Testis (tissue), 3 donors: ENCODE data around the gene TEAD1. TPM values are rescaled to one million over a fixed set of nuclear protein-coding genes. Genes with fewer than 3 reads are reported as not detected.

Experiments used
- DNase-seq: peaks from one replicate; pipeline ENCODE4 v3.0.0-alpha.2; 2019
- H3K27ac ChIP-seq, 2 donors: fragments of 200-600 bp; sonication (generic); one replicate each; pipeline ENCODE4 v1.5.1; 2019
- H3K27me3 ChIP-seq: fragments of 200-600 bp; sonication (generic); one replicate; pipeline ENCODE4 v1.5.1; 2019
- H3K36me3 ChIP-seq: fragments of 200-600 bp; sonication (generic); one replicate; pipeline ENCODE4 v1.5.1; 2017; ENCODE audit warnings: low read depth; ENCODE audit errors: missing control alignments
- H3K4me1 ChIP-seq: fragments of 200-600 bp; sonication (generic); one replicate; pipeline ENCODE4 v1.5.1; 2019
- H3K4me3 ChIP-seq, 2 donors: fragments of 200-600 bp; sonication (generic); one replicate each; pipeline ENCODE4 v1.5.1; 2017 to 2019
- H3K9me3 ChIP-seq: fragments of 200-600 bp; sonication (generic); one replicate; pipeline ENCODE4 v1.5.1; 2017
- CTCF ChIP-seq, 3 experiments: fragments of 450-650 bp in 2 of 3; fragments of 200-600 bp in 1 of 3; sonication (generic) in 1 of 3; IDR thresholded peaks; one replicate each; pipeline ENCODE4 v1.5.1; 2016 to 2019; ENCODE audit warnings: antibody characterized with exemption in 3 of 3, mild to moderate bottlenecking in 2 of 3, moderate library complexity in 1 of 3
- POLR2A ChIP-seq: fragments of 450-650 bp; IDR thresholded peaks from one replicate; pipeline ENCODE4 v1.6.1; 2017; ENCODE audit warnings: antibody characterized with exemption, mild to moderate bottlenecking, moderate library complexity
- WGBS, 2 donors: methylation state at CpG; one replicate each; pipeline ENCODE4 v1.1.5; 2018; 5-methylcytosine and 5-hydroxymethylcytosine counted together
- intact Hi-C: fragments of 100-400 bp; cut with DNase I; formaldehyde crosslinking; loops from one replicate; pipeline ENCODE4 v1.15.1; 2023; ENCODE audit warnings: low total_unique reads
- polyA plus RNA-seq: library from polyadenylated mRNA; stranded (reverse); fragments of 350-450 nt; fragmentation: Illumina TruSeq; extraction: RNeasy Lipid Tissue Mini Kit (QIAGEN cat#74804); gene quantifications from one replicate; pipeline ENCODE4 v1.2.3, GENCODE V29; 2014; ENCODE audit warnings: low read depth, low replicate concordance; ENCODE audit not compliant: insufficient read depth
- total RNA-seq, 2 donors: library from RNA; depleted of rRNA; stranded (reverse); fragments of >200 nt; gene quantifications; one replicate each; pipeline ENCODE4 v1.2.3, GENCODE V29; 2016

Gene TEAD1
- total and polyA plus RNA-seq, 3 donors from 2014 or later = 24.6 to 78.1 (median 63.5) TPM

GRCh38 chr11:12854829-12855228 lies 180.6 kb downstream of the TEAD1 start:
- DNase-seq = no peak
- Histone ChIP-seq H3K27ac (peak overlapping the region; percentile 86 to 94), H3K4me3 (no peak overlapping the region), H3K9me3 (no peaks in the 10 kb centered on the region), H3K4me1 (peaks cover 26% of the 10 kb centered on the region), H3K36me3 (no peaks in the 10 kb centered on the region), H3K27me3 (no peaks in the 10 kb centered on the region)
- WGBS, 2 donors = 90 to 91% methylated on average over 3 of the region's 3 CpGs
- no peak for TF ChIP-seq POLR2A
- TF ChIP-seq CTCF (IDR thresholded peaks at IDR 0.05) = no peak
- intact Hi-C loops = no loop called here

GRCh38 chr11:12856338-12856737 lies 182.1 kb downstream of the TEAD1 start:
- no peak overlapping the region for H3K4me3 ChIP-seq
- intact Hi-C loops = no loop called here
- no peak for DNase-seq
- peak overlapping the region in 1 of 2 donors; percentile 5 for H3K27ac ChIP-seq
- H3K9me3 ChIP-seq = no peaks in the 10 kb centered on the region
- no peaks in the 10 kb centered on the region for H3K27me3 ChIP-seq
- WGBS, 2 donors = 59 to 70% methylated on average over 3 of the region's 3 CpGs
- no peaks in the 10 kb centered on the region for H3K36me3 ChIP-seq
- TF ChIP-seq POLR2A (no peak), CTCF (IDR thresholded peaks at IDR 0.05) (no peak)
- H3K4me1 ChIP-seq = peaks cover 26% of the 10 kb centered on the region

- H3K4me1 ChIP-seq = peaks cover 26% of the 10 kb centered on the region
- no peak overlapping the region for H3K27ac ChIP-seq
- intact Hi-C loops = no loop called here
- TF ChIP-seq POLR2A (no peak), CTCF (IDR thresholded peaks at IDR 0.05) (no peak)
- no peaks in the 10 kb centered on the region for H3K9me3 ChIP-seq
- H3K36me3 ChIP-seq = no peaks in the 10 kb centered on the region
- H3K4me3 ChIP-seq = no peak overlapping the region
- no peaks in the 10 kb centered on the region for H3K27me3 ChIP-seq
- 92% methylated on average over 5 of the region's 5 CpGs for WGBS, 2 donors
- no peak for DNase-seq
Measured at GRCh38 chr11:12857572-12857971, 183.4 kb downstream of the TEAD1 start.

GRCh38 chr11:12859872-12860657 lies 185.8 kb downstream of the TEAD1 start:
- intact Hi-C loops = no loop called here
- peak; percentile 85 for DNase-seq
- Histone ChIP-seq H3K27me3 (no peaks in the 10 kb centered on the region), H3K9me3 (no peaks in the 10 kb centered on the region), H3K4me1 (peaks cover 13% of the 10 kb centered on the region), H3K4me3 (no peak overlapping the region), H3K27ac (peak overlapping the region in 1 of 2 donors; percentile 52), H3K36me3 (no peaks in the 10 kb centered on the region)
- WGBS, 2 donors = 84 to 87% methylated on average over 3 of the region's 3 CpGs
- TF ChIP-seq CTCF (IDR thresholded peaks at IDR 0.05) (no peak), POLR2A (no peak)

GRCh38 chr11:12860827-12861226 lies 186.6 kb downstream of the TEAD1 start:
- H3K4me3 ChIP-seq = no peak overlapping the region
- intact Hi-C loops = no loop called here
- no peaks in the 10 kb centered on the region for H3K27me3 ChIP-seq
- H3K27ac ChIP-seq = peak overlapping the region in 1 of 2 donors; percentile 52
- no peak for DNase-seq
- H3K4me1 ChIP-seq = peaks cover 13% of the 10 kb centered on the region
- no peaks in the 10 kb centered on the region for H3K36me3 ChIP-seq
- 86 to 92% methylated on average over 2 of the region's 2 CpGs for WGBS, 2 donors
- no peak for TF ChIP-seq POLR2A
- no peak for TF ChIP-seq CTCF (IDR thresholded peaks at IDR 0.05)
- H3K9me3 ChIP-seq = no peaks in the 10 kb centered on the region
